IPS DF 19.7 (cell line): Measurements from ENCODE around the gene TMEM139.
A peak's percentile ranks its signal among the peaks of the same experiment; 100 is the strongest.
"Not testable (repeated sequence)": the region's sequence is repeated elsewhere in the genome, so short reads cannot be mapped to it uniquely, and the experiment has no call there.

ENCODE experiments used
- DNase-seq: peaks from one replicate; pipeline ENCODE4 v3.0.0-alpha.2; 2013; ENCODE audit warnings: low read depth, low spot score

The TMEM139 gene

GRCh38 chr7:143258831-143259230, 25.9 kb upstream of the TMEM139 start:
- DNase-seq, result no peak

DNA sequence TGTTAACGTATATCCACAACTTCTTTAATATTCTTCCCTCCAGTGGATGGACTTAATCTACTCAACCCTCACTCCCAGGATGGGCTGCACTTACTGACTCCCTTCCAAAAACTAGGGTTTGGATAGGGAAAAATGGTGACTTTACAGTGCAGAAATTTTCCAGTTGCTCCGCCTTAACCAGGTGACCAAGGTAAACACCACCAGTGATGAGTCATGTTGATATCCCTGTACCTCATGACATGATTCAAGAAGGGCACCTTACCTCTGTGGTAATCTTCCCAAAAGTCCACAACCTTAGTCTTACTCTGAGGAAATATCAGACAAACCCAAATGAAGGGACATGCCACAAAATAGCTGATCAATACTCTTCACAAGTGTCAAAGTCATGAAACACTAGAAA, 25.0 kb upstream of the TMEM139 start:
- no peak for DNase-seq

DNA sequence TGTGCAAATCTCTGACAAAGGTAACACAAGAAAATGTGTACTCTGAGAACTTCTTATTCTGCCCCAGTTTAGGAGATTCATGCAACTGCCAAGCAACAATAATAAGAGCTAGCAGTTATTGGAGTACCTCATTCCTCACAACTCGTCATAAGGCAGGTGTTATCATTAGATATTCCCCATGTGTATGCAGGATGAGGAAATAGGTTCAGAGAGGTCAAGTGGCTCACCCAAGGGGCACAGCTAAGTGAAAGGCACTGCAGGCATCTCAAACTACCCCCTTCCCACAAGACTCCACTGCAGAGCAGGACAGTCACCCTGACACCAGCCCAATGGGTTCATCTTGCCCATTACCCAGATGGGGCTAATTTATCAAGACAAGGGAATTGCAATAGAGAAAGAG, 22.9 kb upstream of the TMEM139 start:
- no peak for DNase-seq

GRCh38 chr7:143263266-143264195, 21.2 kb upstream of the TMEM139 start, which contains the start of gene GSTK1:
TSS of gene GSTK1 (plus strand) at chr7:143263441. CDS start at chr7:143263514, 73 bp downstream.
- no peak for DNase-seq

DNA sequence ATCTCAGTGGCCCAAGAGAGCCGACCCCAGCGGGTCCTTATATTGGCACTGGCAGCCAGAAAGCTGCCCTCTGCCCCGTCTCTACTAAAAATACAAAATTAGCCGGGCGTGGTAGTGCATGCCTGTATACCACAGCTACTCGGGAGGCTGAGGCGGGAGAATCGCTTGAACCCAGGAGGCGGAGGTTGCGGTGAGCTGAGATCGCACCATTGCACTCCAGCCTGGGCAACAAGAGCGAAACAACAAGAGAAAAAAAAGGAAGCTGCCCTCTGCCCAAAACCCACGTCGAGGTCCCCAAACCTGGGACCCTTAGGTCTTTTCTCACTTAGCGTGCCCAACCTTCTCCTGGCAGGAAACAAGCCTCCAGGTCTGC, 20.6 kb upstream of the TMEM139 start:
- DNase-seq, result not testable (repeated sequence)

- DNase-seq, result no peak
Measured at GRCh38 chr7:143265017-143265693, 19.6 kb upstream of the TMEM139 start.

DNA sequence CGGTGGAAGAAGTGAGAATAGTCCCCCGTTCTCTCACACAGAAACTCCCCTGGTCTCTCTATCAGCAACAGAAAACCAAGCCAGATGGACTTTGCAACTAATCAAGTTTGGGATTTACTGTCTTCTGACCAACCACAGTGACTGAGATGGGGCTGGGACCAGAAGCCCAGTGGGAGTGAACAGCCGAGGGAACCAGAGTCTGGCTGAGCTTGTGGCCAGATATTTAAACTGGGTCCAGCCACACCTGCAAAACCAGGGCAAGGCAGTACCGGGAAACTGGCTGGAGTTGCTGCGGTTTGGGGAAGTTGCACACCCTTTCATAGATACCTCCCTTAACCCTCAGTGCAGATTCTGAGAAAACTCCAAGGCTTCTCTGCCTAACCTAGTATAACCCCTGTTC, 15.5 kb upstream of the TMEM139 start:
- DNase-seq, result no peak

GRCh38 chr7:143271240-143271639, 13.5 kb upstream of the TMEM139 start:
- no peak for DNase-seq

DNA sequence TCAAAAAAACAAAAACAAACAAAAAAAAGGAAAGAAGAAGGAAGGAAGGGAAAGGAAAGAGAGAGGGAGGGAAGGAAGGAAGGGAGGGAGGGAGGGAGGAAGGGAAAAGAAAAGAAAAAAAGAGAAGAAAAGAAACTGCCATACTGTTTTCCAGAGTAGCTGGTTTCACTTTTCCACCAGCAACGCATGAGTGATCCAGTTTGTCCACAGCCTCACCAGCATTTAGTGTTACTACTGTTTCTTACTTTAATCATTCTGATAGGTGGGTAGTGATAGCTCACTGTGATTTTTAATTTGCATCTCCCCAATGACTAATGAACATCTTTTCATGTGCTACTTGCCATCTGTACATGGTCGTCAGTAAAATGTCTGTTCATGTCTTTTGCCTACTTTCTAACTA, 11.9 kb upstream of the TMEM139 start:
- no peak for DNase-seq

DNA sequence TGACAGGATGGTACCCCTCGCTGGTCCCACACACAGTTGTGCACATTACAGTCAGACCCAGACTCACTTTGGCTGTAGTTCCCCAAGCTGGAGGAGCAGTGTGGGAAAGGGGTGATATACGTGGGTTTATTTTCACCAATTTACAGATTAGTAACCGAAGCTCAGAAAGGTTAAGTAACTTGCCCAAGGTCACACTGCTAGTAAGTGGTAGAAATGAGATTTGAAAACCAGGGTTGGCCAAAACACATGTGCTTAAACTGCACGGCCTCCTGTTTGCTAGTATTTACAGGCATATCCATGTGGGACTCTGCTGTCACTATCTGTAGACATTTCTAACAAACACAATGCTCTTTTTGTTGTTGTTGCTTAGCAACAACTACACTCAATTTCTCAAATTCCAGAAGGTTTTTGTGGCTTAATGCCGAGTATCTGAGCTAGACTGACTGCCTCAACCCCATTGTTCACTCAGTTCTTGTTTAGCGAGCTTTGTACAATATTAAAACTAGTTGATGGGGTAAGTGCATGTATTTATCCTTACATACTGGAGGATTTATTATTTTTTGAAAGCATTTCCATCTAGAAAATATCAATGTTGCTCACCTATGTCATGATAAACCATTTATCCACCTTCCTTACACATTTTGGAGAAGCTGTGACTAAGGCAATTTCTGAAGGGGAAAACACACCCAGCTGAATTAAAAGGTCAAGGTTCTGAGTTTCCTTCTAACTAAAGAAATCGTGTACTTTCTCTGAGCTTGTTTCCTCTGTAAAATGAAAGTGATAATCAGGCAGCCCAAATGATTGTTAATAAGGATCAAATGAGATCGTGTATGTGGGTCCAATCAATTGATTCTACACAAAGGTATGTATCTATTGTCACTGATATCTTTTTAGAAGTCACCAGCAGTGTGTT, 5.3 kb upstream of the TMEM139 start:
- no peak for DNase-seq

DNA sequence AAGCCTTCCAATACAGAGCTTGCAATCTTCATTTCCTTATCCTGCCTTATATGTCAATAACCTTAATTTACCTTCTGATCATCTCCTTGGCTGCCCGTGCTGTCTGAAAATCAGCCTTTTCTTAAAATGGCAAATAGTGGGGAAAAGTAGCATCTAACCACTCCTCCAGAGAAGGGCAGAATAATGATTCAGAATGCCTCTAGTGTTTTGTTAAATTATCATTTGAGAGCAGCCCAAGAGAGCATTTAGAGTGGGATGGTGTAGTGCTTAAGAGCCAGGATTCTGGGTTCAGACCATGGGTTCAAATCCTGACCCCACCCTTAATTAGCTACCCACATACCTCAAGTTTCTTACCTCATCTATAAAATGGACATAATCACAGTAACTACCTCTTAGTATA, 4.6 kb upstream of the TMEM139 start:
- no peak for DNase-seq

- no peak for DNase-seq
Measured at GRCh38 chr7:143280566-143280965, 4.2 kb upstream of the TMEM139 start.

GRCh38 chr7:143281529-143281928, 3.2 kb upstream of the TMEM139 start:
- DNase-seq, result no peak

GRCh38 chr7:143282124-143282523, 2.6 kb upstream of the TMEM139 start:
- no peak for DNase-seq

- DNase-seq, result no peak
Measured at GRCh38 chr7:143283381-143283780, 1.4 kb upstream of the TMEM139 start.

GRCh38 chr7:143285470-143285778, 666 bp downstream of the TMEM139 start:
- no peak for DNase-seq

- DNase-seq, result no peak
Measured at GRCh38 chr7:143285806-143286521, 1.2 kb downstream of the TMEM139 start.

DNA sequence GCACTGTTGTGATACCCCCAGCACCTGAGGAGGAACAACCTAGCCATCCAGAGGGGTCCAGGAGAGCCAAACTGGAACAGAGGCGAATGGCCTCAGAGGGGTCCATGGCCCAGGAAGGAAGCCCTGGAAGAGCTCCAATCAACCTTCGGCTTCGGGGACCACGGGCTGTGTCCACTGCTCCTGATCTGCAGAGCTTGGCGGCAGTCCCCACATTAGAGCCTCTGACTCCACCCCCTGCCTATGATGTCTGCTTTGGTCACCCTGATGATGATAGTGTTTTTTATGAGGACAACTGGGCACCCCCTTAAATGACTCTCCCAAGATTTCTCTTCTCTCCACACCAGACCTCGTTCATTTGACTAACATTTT, 1.7 kb downstream of the TMEM139 start:
- no peak for DNase-seq

DNA sequence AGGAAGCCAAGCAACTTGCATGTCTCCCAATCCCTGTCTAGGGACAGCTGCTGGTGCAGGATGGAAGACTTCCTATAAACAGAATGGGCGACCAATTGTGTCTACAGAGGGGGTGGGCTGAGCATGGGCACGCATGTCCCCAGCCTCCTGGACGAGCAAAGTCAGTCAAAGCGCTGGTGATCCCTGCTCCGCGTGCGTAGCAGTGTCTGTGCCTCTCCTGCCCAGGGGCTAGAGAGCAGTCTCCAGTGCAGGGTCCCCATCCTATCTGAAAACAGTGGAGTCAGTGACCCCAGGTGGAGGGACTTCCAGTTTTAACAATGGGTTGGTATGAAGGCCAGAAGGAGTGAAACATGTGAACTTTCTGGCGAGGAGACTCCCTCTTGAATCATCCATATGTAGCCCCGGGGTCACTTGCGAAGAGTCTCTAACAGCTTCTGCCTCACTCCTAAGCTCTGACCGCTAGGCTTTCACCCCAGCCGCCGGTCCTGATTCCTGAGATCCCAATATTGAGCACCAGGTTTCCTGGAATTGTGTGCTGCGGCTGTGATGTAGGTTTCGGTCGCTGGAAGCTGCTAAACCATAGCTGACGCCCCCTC, 2.7 kb downstream of the TMEM139 start:
- DNase-seq, result no peak

DNA sequence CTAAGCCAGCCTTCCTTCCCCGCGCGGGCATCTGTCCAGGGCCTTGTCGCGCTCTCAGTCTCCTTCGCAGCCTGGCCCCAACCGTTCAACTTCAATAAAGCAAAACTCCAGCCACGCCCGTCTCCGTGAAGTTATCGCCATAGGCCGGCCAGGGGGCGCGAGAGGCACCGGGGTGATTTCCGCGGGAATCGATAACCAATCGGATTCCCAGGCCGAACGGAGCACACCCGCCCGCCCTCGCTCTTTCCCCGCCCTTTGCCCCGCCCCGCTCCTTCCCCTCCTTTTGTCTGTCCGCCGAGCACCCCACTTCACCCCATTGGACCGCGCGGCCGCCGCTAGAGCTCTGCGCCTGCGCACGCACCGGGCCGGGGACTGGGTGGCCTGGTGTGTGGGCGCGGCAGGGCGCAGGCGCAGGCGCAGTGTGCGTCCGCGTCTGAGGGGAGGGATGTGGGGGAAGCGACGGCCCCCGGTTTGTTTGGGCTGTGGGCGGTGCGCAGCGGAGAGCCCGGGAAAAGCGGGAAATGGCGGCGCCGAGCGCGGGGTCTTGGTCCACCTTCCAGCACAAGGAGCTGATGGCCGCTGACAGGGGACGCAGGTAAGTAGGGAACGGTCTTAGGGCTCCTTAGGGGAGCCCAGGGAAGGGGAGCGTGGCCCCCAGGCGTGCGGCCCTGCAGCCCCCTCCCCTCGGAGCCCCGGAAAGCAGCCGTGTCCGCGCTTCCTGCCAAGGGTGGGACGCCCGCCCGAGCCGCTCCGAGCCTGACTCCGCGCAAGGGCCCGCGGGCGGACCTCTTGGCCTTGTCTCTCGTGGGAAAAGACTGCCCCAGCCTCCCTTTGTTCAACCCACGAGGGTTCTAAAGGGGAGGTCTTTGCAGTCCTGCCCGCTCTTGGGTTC, 3.4 kb downstream of the TMEM139 start, which contains the start of gene CASP2:
CASP2 (plus strand) TSS at position 417 of the 892 bp plus-strand sequence; CDS start at position 522, 105 bp downstream.
- DNase-seq, result peak; percentile 83
